ENCODE measurements around the gene GAA.

DNA sequence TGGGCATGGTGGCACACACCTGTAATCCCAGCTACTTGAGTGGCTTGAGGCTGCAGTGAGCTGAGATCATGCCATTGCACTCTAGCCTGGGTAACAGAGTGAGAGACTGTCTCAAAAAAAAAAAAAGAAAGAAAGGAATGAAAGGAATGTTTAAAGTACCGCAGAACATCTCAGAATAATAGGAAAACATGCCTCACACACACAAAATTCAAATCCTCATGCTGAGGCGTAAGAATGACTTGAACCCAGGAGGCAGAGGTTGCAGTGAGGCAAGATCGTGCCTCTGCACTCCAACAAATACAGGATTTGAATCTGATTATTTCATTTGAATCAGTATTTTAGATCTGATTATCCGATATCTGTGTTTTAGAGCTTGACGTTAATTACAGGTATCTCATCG, 21.3 kb upstream of the GAA start:
- TF ChIP-seq, protein P1, sequence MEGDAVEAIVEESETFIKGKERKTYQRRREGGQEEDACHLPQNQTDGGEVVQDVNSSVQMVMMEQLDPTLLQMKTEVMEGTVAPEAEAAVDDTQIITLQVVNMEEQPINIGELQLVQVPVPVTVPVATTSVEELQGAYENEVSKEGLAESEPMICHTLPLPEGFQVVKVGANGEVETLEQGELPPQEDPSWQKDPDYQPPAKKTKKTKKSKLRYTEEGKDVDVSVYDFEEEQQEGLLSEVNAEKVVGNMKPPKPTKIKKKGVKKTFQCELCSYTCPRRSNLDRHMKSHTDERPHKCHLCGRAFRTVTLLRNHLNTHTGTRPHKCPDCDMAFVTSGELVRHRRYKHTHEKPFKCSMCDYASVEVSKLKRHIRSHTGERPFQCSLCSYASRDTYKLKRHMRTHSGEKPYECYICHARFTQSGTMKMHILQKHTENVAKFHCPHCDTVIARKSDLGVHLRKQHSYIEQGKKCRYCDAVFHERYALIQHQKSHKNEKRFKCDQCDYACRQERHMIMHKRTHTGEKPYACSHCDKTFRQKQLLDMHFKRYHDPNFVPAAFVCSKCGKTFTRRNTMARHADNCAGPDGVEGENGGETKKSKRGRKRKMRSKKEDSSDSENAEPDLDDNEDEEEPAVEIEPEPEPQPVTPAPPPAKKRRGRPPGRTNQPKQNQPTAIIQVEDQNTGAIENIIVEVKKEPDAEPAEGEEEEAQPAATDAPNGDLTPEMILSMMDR (IDR thresholded peaks at IDR 0.05; ENCODE audit: insufficient read depth, low read depth, low read length) = no peak
- TF ChIP-seq EZH2 (IDR thresholded peaks at IDR 0.05; ENCODE audit: insufficient read depth, low read length) = no peak
